DOHH2 (cell line): ENCODE results near the gene CPED1.
A peak's percentile ranks its signal among the peaks of the same experiment; 100 is the strongest.

ENCODE experiments used
- H3F3A ChIP-seq: fragments of 200-600 bp; sonication (generic), shearing (Covaris generic); 2 replicates; pipeline ENCODE4 v1.6.0; 2016; ENCODE audit warnings: antibody characterized with exemption, mild to moderate bottlenecking; ENCODE audit not compliant: control insufficient read depth, insufficient read depth
- H3K27ac ChIP-seq: fragments of 200-600 bp; sonication (generic); 2 replicates; pipeline ENCODE4 v1.5.1; 2014; ENCODE audit warnings: low read depth, mild to moderate bottlenecking, low read length, moderate library complexity
- H3K27me3 ChIP-seq: fragments of 200-600 bp; sonication (generic); 2 replicates; pipeline ENCODE4 v1.6.1; 2014; ENCODE audit warnings: mild to moderate bottlenecking, low read length, mixed read lengths; ENCODE audit not compliant: control insufficient read depth
- H3K36me3 ChIP-seq: fragments of 200-600 bp; sonication (generic); 2 replicates; pipeline ENCODE4 v1.6.1; 2014; ENCODE audit warnings: mild to moderate bottlenecking, low read length, moderate library complexity, mixed read lengths; ENCODE audit not compliant: control insufficient read depth
- H3K4me1 ChIP-seq: fragments of 200-600 bp; sonication (generic); 2 replicates; pipeline ENCODE4 v1.6.1; 2014; ENCODE audit warnings: mild to moderate bottlenecking, low read length, mixed read lengths; ENCODE audit not compliant: control insufficient read depth
- H3K4me2 ChIP-seq: fragments of 200-600 bp; sonication (generic); 2 replicates; pipeline ENCODE4 v1.6.0; 2014; ENCODE audit warnings: mild to moderate bottlenecking, low read length, moderate library complexity
- H3K4me3 ChIP-seq: fragments of 200-600 bp; sonication (generic); 2 replicates; pipeline ENCODE4 v1.5.1; 2014; ENCODE audit warnings: mild to moderate bottlenecking, low read length, mixed read lengths
- H3K79me2 ChIP-seq: fragments of 200-600 bp; sonication (generic); 2 replicates; pipeline ENCODE4 v1.6.1; 2014; ENCODE audit warnings: mild to moderate bottlenecking, low read length, mixed read lengths; ENCODE audit not compliant: control insufficient read depth
- H3K9me2 ChIP-seq: fragments of 200-600 bp; sonication (generic); replicated peaks from 2 replicates; pipeline ENCODE4 v1.6.1; 2014; ENCODE audit warnings: mild to moderate bottlenecking, low read length, mixed read lengths; ENCODE audit not compliant: control insufficient read depth
- H3K9me3 ChIP-seq: fragments of 200-600 bp; sonication (generic); 2 replicates; pipeline ENCODE4 v1.6.1; 2014; ENCODE audit warnings: antibody characterized with exemption, low read length, mixed read lengths; ENCODE audit not compliant: control insufficient read depth, insufficient read depth
- H4K20me1 ChIP-seq: fragments of 200-600 bp; sonication (generic); 2 replicates; pipeline ENCODE4 v1.6.0; 2014; ENCODE audit warnings: low read depth, mild to moderate bottlenecking, antibody characterized with exemption, low read length, moderate library complexity; ENCODE audit not compliant: control insufficient read depth, insufficient read depth
- EZH2phosphoT487 ChIP-seq: fragments of 200-600 bp; sonication (generic); IDR thresholded peaks from 2 replicates; pipeline ENCODE4 v1.6.1; 2017; ENCODE audit warnings: borderline replicate concordance, mild to moderate bottlenecking, antibody characterized with exemption, low read length, moderate library complexity, mixed read lengths
- TF ChIP-seq, protein P1 (sequence below): fragments of 200-600 bp; sonication (generic); IDR thresholded peaks from one replicate; pipeline ENCODE4 v1.5.1; 2014; ENCODE audit warnings: antibody characterized with exemption, mild to moderate bottlenecking, low read depth, low read length; ENCODE audit not compliant: poor library complexity, severe bottlenecking

Gene CPED1

DNA sequence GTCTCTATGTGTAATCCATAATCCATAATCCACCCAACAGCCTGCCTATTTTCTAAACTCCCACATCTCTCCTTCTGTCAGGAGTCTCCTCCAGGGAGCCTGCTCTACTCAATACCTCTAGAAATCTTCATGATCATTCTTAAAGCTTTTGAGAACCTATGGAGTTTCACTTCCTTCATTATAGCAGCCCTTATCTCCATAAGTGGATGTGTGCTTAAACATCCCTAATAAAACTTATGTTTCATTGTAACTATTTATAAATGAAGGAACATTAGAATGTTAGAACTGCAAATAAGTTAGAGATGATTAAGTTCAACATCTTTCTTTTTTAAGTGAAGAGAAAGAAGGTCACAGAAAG lies 8.5 kb downstream of the CPED1 start:
- TF ChIP-seq EZH2phosphoT487: no peak
- TF ChIP-seq, protein P1, sequence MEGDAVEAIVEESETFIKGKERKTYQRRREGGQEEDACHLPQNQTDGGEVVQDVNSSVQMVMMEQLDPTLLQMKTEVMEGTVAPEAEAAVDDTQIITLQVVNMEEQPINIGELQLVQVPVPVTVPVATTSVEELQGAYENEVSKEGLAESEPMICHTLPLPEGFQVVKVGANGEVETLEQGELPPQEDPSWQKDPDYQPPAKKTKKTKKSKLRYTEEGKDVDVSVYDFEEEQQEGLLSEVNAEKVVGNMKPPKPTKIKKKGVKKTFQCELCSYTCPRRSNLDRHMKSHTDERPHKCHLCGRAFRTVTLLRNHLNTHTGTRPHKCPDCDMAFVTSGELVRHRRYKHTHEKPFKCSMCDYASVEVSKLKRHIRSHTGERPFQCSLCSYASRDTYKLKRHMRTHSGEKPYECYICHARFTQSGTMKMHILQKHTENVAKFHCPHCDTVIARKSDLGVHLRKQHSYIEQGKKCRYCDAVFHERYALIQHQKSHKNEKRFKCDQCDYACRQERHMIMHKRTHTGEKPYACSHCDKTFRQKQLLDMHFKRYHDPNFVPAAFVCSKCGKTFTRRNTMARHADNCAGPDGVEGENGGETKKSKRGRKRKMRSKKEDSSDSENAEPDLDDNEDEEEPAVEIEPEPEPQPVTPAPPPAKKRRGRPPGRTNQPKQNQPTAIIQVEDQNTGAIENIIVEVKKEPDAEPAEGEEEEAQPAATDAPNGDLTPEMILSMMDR: no peak
- Histone ChIP-seq H3K27me3 (peaks cover under 1% of the 10 kb centered on the region; the same call in 1 of the 2 replicates), H3K4me2 (peak overlapping the region; percentile 45), H3K4me1 (peaks cover 26% of the 10 kb centered on the region), H3K4me3 (peak overlapping the region; percentile 10), H4K20me1 (no peaks in the 10 kb centered on the region), H3K36me3 (no peaks in the 10 kb centered on the region), H3K9me3 (no peaks in the 10 kb centered on the region), H3K9me2 (no peaks in the 10 kb centered on the region), H3F3A (peaks cover 3% of the 10 kb centered on the region; the same call in 1 of the 2 replicates), H3K79me2 (no peaks in the 10 kb centered on the region), H3K27ac (no peak overlapping the region)

DNA sequence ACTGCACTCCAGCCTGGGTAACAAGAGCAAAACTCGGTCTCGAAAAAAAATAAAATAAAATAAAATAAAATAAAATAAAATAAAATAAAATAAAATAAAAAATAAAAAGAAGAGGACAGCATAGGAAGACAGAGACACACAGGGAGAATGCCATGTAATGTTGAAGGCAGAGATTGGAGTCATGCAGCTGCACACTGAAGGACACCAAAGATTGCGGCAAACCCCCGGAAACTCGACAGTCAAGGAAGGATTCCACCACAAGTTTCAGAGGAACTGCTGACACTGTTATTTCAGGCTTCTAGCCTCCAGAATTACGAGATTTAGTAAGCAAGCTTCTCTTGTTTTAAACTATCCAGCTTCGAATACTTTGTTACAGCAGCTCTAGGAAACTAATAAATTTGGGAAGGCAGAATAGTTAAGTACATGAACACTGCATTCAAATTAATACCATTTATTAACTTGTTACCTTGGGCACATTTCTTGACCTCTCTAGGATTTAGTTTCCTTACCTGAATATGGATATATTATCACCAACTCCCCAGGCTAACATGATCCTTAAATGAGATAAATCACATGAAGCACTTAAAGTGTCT lies 9.5 kb downstream of the CPED1 start:
- TF ChIP-seq EZH2phosphoT487: no peak
- TF ChIP-seq, protein P1: no peak
- H3K36me3 ChIP-seq: no peaks in the 10 kb centered on the region
- no peaks in the 10 kb centered on the region for H3K79me2 ChIP-seq
- peaks cover 3% of the 10 kb centered on the region; the same call in 1 of the 2 replicates for H3F3A ChIP-seq
- peaks cover 9% of the 10 kb centered on the region for H3K27me3 ChIP-seq
- H3K4me3 ChIP-seq: no peak overlapping the region
- peaks cover 26% of the 10 kb centered on the region for H3K4me1 ChIP-seq
- no peak overlapping the region for H3K4me2 ChIP-seq
- no peaks in the 10 kb centered on the region for H4K20me1 ChIP-seq
- H3K9me3 ChIP-seq: no peaks in the 10 kb centered on the region
- no peaks in the 10 kb centered on the region for H3K9me2 ChIP-seq
- H3K27ac ChIP-seq: no peak overlapping the region

DNA sequence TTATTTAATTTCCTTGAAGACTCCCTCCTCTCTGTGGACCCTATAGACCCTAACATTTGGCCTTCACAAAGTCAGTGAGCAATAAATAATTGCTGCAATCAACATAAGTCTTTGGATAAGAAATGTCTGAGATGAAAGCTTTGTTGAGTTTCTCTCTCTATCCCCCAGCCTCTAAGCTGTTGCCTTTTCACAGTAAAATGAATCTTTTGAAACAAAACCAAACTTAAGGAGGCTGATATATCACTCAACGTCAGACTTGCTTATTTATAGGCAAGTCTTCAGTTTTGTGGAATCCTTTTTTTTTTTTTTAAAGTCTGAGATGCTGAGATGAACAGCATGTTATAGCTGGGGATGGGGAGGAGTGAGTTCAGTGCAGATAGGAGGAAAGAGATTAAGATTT lies 10.0 kb downstream of the CPED1 start:
- H3K36me3 ChIP-seq: no peaks in the 10 kb centered on the region
- TF ChIP-seq, protein P1: no peak
- no peak for TF ChIP-seq EZH2phosphoT487
- no peaks in the 10 kb centered on the region for H3K79me2 ChIP-seq
- H3K4me3 ChIP-seq: no peak overlapping the region
- no peak overlapping the region for H3K27ac ChIP-seq
- H3K4me2 ChIP-seq: no peak overlapping the region
- peaks cover 3% of the 10 kb centered on the region; the same call in 1 of the 2 replicates for H3F3A ChIP-seq
- H4K20me1 ChIP-seq: no peaks in the 10 kb centered on the region
- H3K27me3 ChIP-seq: peaks cover 13% of the 10 kb centered on the region
- H3K9me3 ChIP-seq: no peaks in the 10 kb centered on the region
- peaks cover 26% of the 10 kb centered on the region for H3K4me1 ChIP-seq
- H3K9me2 ChIP-seq: no peaks in the 10 kb centered on the region
